ENCODE measurements around the gene GALNT11. TPM values are rescaled to one million over a fixed set of nuclear protein-coding genes. Genes with fewer than 3 reads are reported as not detected.
"Not testable (repeated sequence)": the region's sequence is repeated elsewhere in the genome, so short reads cannot be mapped to it uniquely, and the experiment has no call there.

The GALNT11 gene
- polyA plus RNA-seq, 3 donors, result 17.7 to 25.9 (median 20.6) TPM

DNA sequence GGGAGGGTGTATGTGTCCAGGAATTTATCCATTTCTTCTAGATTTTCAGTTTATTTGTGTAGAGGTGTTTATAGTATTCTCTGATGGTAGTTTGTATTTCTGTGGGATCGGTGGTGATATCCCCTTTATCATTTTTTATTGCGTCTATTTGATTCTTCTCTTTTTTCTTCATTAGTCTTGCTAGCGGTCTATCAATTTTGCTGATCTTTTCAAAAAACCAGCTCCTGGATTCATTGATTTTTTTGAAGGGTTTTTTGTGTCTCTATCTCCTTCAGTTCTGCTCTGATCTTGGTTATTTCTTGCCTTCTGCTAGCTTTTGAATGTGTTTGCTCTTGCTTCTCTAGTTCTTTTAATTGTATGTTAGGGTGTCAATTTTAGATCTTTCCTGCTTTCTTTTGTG, 37.7 kb downstream of the GALNT11 start:
- H2AFZ ChIP-seq (ENCODE audit: insufficient read depth, low read depth, low read length, poor library complexity, severe bottlenecking); DNase-seq; H3K27me3 ChIP-seq (ENCODE audit: control insufficient read depth in 2 of 2, insufficient read depth in 2 of 2, low read length in 2 of 2); H3K9ac ChIP-seq (ENCODE audit: insufficient read depth, low read length, poor library complexity, severe bottlenecking); H3K27me3 Mint-ChIP-seq (ENCODE audit: low read depth in 3 of 3); H3K27ac Mint-ChIP-seq; H3K4me1 Mint-ChIP-seq; H3K4me1 ChIP-seq (ENCODE audit: control insufficient read depth in 1 of 2, insufficient read depth in 2 of 2, low read length in 2 of 2); H4K20me1 ChIP-seq (ENCODE audit: insufficient read depth, low read length); H3K4me2 ChIP-seq (replicated peaks; ENCODE audit: extremely low read depth, low read length, poor library complexity, severe bottlenecking); H3K79me2 ChIP-seq (ENCODE audit: insufficient read depth, low read length); intact Hi-C loops (cut with micrococcal nuclease); H3K4me3 ChIP-seq (replicated peaks in 1 of 3; ENCODE audit: low read depth in 2 of 3, low read length in 3 of 3); H3K4me3 Mint-ChIP-seq; H3K36me3 ChIP-seq (replicated peaks in 1 of 2; ENCODE audit: control insufficient read depth in 1 of 2, insufficient read depth in 2 of 2, low read length in 2 of 2); H3K27ac ChIP-seq (ENCODE audit: low read depth in 1 of 2, low read length in 2 of 2): not testable (repeated sequence)
- H3K36me3 Mint-ChIP-seq, result peaks cover 4 to 17% of the 10 kb centered on the region in 2 donors
- WGBS (ENCODE audit: insufficient coverage), result no CpG with 5 or more reads among the region's 3 CpGs
- peaks cover 0 to 15% of the 10 kb centered on the region in 2 donors for H3K9me3 ChIP-seq (replicated peaks in 1 of 2; ENCODE audit: control insufficient read depth in 1 of 2, insufficient read depth in 1 of 2, low read length in 2 of 2)
- peaks cover 21 to 36% (median 29%) of the 10 kb centered on the region in 7 donors for H3K9me3 Mint-ChIP-seq

DNA sequence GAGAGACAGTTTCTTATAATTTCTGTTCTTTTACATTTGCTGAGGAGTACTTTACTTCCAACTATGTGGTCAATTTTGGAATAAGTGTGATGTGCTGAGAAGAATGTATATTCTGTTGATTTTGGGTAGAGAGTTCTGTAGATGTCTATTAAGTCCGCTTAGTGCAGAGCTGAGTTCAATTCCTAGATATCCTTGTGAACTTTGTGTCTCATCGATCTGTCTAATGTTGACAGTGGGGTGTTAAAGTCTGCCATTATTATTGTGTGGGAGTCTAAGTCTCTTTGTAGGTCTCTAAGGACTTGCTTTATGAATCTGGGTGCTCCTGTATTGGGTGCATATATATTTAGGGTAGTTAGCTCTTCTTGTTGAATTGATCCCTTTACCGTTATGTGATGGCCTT, 38.3 kb downstream of the GALNT11 start:
- H3K27me3 ChIP-seq (ENCODE audit: control insufficient read depth in 2 of 2, insufficient read depth in 2 of 2, low read length in 2 of 2); H3K4me1 ChIP-seq (ENCODE audit: control insufficient read depth in 1 of 2, insufficient read depth in 2 of 2, low read length in 2 of 2); H3K4me1 Mint-ChIP-seq; H3K4me2 ChIP-seq (replicated peaks; ENCODE audit: extremely low read depth, low read length, poor library complexity, severe bottlenecking); H3K27ac Mint-ChIP-seq; H3K4me3 ChIP-seq (replicated peaks in 1 of 3; ENCODE audit: low read depth in 2 of 3, low read length in 3 of 3); DNase-seq; H2AFZ ChIP-seq (ENCODE audit: insufficient read depth, low read depth, low read length, poor library complexity, severe bottlenecking); H4K20me1 ChIP-seq (ENCODE audit: insufficient read depth, low read length); H3K9ac ChIP-seq (ENCODE audit: insufficient read depth, low read length, poor library complexity, severe bottlenecking); H3K27ac ChIP-seq (ENCODE audit: low read depth in 1 of 2, low read length in 2 of 2); H3K4me3 Mint-ChIP-seq; H3K79me2 ChIP-seq (ENCODE audit: insufficient read depth, low read length); intact Hi-C loops (cut with micrococcal nuclease); H3K27me3 Mint-ChIP-seq (ENCODE audit: low read depth in 3 of 3); H3K36me3 ChIP-seq (replicated peaks in 1 of 2; ENCODE audit: control insufficient read depth in 1 of 2, insufficient read depth in 2 of 2, low read length in 2 of 2): not testable (repeated sequence)
- 100% methylated on average over 1 of the region's 3 CpGs for WGBS (ENCODE audit: insufficient coverage)
- Mint-ChIP-seq H3K9me3 (peaks cover 21 to 36% (median 29%) of the 10 kb centered on the region in 7 donors), H3K36me3 (peaks cover 2 to 17% of the 10 kb centered on the region in 2 donors)
- peaks cover 0 to 15% of the 10 kb centered on the region in 2 donors for H3K9me3 ChIP-seq (replicated peaks in 1 of 2; ENCODE audit: control insufficient read depth in 1 of 2, insufficient read depth in 1 of 2, low read length in 2 of 2)

DNA sequence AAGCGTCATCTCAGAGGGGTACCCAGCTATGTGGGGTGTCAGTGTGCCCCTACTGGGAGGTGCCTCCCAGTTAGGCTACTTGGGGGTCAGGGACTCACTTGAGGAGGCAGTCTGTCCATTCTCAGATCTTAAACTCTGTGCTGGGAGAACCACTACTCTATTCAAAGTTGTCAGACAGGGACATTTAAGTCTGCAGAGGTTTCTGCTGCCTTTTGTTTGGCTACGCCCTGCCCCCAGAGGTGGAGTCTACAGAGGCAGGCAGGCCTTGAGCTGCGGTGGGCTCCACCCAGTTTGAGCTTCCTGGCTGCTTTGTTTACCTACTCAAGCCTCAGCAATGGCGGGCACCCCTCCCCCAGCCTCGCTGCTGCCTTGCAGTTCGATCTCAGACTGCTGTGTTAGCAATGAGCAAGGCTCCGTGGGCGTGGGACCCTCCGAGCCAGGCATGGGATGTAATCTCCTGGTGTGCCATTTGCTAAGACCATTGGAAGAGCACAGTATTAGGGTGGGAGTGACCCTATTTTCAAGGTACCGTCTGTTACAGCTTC, 40.4 kb downstream of the GALNT11 start:
- H3K4me2 ChIP-seq (replicated peaks; ENCODE audit: extremely low read depth, low read length, poor library complexity, severe bottlenecking); H3K27ac Mint-ChIP-seq; H3K27me3 Mint-ChIP-seq (ENCODE audit: low read depth in 3 of 3); intact Hi-C loops (cut with micrococcal nuclease); H3K4me1 Mint-ChIP-seq; H2AFZ ChIP-seq (ENCODE audit: insufficient read depth, low read depth, low read length, poor library complexity, severe bottlenecking); DNase-seq; H3K4me1 ChIP-seq (ENCODE audit: control insufficient read depth in 1 of 2, insufficient read depth in 2 of 2, low read length in 2 of 2); H3K27ac ChIP-seq (ENCODE audit: low read depth in 1 of 2, low read length in 2 of 2); H3K36me3 ChIP-seq (replicated peaks in 1 of 2; ENCODE audit: control insufficient read depth in 1 of 2, insufficient read depth in 2 of 2, low read length in 2 of 2); H4K20me1 ChIP-seq (ENCODE audit: insufficient read depth, low read length); H3K79me2 ChIP-seq (ENCODE audit: insufficient read depth, low read length); H3K4me3 ChIP-seq (replicated peaks in 1 of 3; ENCODE audit: low read depth in 2 of 3, low read length in 3 of 3); H3K27me3 ChIP-seq (ENCODE audit: control insufficient read depth in 2 of 2, insufficient read depth in 2 of 2, low read length in 2 of 2); H3K4me3 Mint-ChIP-seq; H3K9ac ChIP-seq (ENCODE audit: insufficient read depth, low read length, poor library complexity, severe bottlenecking): not testable (repeated sequence)
- 100% methylated on average over 6 of the region's 10 CpGs for WGBS (ENCODE audit: insufficient coverage)
- peaks cover 0 to 26% of the 10 kb centered on the region in 2 donors for H3K9me3 ChIP-seq (replicated peaks in 1 of 2; ENCODE audit: control insufficient read depth in 1 of 2, insufficient read depth in 1 of 2, low read length in 2 of 2)
- H3K36me3 Mint-ChIP-seq, result peaks cover 0 to 21% of the 10 kb centered on the region in 2 donors
- H3K9me3 Mint-ChIP-seq, result peaks cover 23 to 45% (median 33%) of the 10 kb centered on the region in 7 donors

All from CD14-positive monocyte (primary cell).